Liver (tissue), 9 donors: ENCODE measurements around the gene MYO18A. TPM values are rescaled to one million over a fixed set of nuclear protein-coding genes. Genes with fewer than 3 reads are reported as not detected.

Experiments used
- DNase-seq: peaks from one replicate; pipeline ENCODE4 v3.0.0-alpha.2; 2017; ENCODE audit warnings: low spot score
- H3K27ac ChIP-seq, 2 donors: one replicate each; pipeline ENCODE4 v1.7.0; 2013; ENCODE audit warnings: inconsistent platforms in 2 of 2, low read length in 2 of 2, control low read depth in 1 of 2, low read depth in 1 of 2, mild to moderate bottlenecking in 1 of 2
- H3K27me3 ChIP-seq, 4 donors: one replicate each; pipeline versions ENCODE4 v1.6.1 to v1.7.0; 2013; ENCODE audit warnings: low read length in 3 of 4, inconsistent platforms in 1 of 4, mild to moderate bottlenecking in 1 of 4, moderate library complexity in 1 of 4; ENCODE audit not compliant: control insufficient read depth in 4 of 4, insufficient read depth in 4 of 4
- H3K36me3 ChIP-seq, 4 donors: one replicate each; pipeline versions ENCODE4 v1.6.1 to v1.7.0; 2013; ENCODE audit warnings: low read length in 3 of 4, mild to moderate bottlenecking in 3 of 4, low read depth in 1 of 4, moderate library complexity in 1 of 4; ENCODE audit not compliant: control insufficient read depth in 4 of 4, insufficient read depth in 3 of 4
- H3K4me1 ChIP-seq, 4 donors: one replicate each; pipeline versions ENCODE4 v1.6.1 to v1.7.0; 2013; ENCODE audit warnings: low read length in 3 of 4, mild to moderate bottlenecking in 3 of 4, moderate library complexity in 1 of 4; ENCODE audit not compliant: control insufficient read depth in 4 of 4, insufficient read depth in 4 of 4
- H3K4me3 ChIP-seq, 3 donors: one replicate each; pipeline versions ENCODE4 v1.6.1 to v1.7.0; 2013; ENCODE audit warnings: low read length in 3 of 3, control low read depth in 1 of 3, low read depth in 1 of 3, mild to moderate bottlenecking in 1 of 3
- H3K9ac ChIP-seq, 2 donors: one replicate each; pipeline ENCODE4 v1.7.0; 2013; ENCODE audit warnings: low read length in 2 of 2, mild to moderate bottlenecking in 2 of 2, moderate library complexity in 2 of 2, control low read depth in 1 of 2, low read depth in 1 of 2
- H3K9me3 ChIP-seq, 4 donors: one replicate each; pipeline versions ENCODE4 v1.6.1 to v1.7.0; 2013; ENCODE audit warnings: low read length in 3 of 4; ENCODE audit not compliant: control insufficient read depth in 4 of 4
- CTCF ChIP-seq: fragments of 150-350 bp; IDR thresholded peaks from 2 replicates; pipeline ENCODE4 v1.5.1; 2017; ENCODE audit warnings: improper control_type of control experiment, low read depth, low read length; ENCODE audit not compliant: missing input control
- FOXA2 ChIP-seq: IDR thresholded peaks from 2 replicates; pipeline ENCODE4 v1.6.1; 2016; ENCODE audit warnings: antibody characterized with exemption
- GABPA ChIP-seq, 2 donors: IDR thresholded peaks in 1 of 2; conservative IDR thresholded peaks in 1 of 2; 2 replicates each; pipeline ENCODE4 v1.6.1; 2016; ENCODE audit warnings: antibody characterized with exemption in 2 of 2, mild to moderate bottlenecking in 1 of 2, moderate library complexity in 1 of 2
- HNF4A ChIP-seq, 2 donors: conservative IDR thresholded peaks; 2 replicates each; pipeline ENCODE4 v1.6.1; 2016; ENCODE audit warnings: antibody characterized with exemption in 2 of 2, mild to moderate bottlenecking in 2 of 2
- HNF4G ChIP-seq: IDR thresholded peaks from 2 replicates; pipeline ENCODE4 v1.6.1; 2016; ENCODE audit warnings: antibody characterized with exemption
- JUND ChIP-seq, 2 donors: IDR thresholded peaks; 2 replicates each; pipeline ENCODE4 v1.6.1; 2016; ENCODE audit warnings: antibody characterized with exemption in 2 of 2
- MAX ChIP-seq: IDR thresholded peaks from 2 replicates; pipeline ENCODE4 v1.6.1; 2016; ENCODE audit warnings: antibody characterized with exemption
- NR2F2 ChIP-seq: IDR thresholded peaks from 2 replicates; pipeline ENCODE4 v1.6.1; 2016; ENCODE audit warnings: antibody characterized with exemption
- RAD21 ChIP-seq, 2 donors: IDR thresholded peaks; 2 replicates each; pipeline ENCODE4 v1.6.1; 2016; ENCODE audit warnings: antibody characterized with exemption in 2 of 2, mild to moderate bottlenecking in 2 of 2
- REST ChIP-seq: IDR thresholded peaks from 2 replicates; pipeline ENCODE4 v1.6.1; 2016; ENCODE audit warnings: antibody characterized with exemption, mild to moderate bottlenecking
- RXRA ChIP-seq, 2 donors: IDR thresholded peaks; 2 replicates each; pipeline ENCODE4 v1.6.1; 2017 to 2018; ENCODE audit warnings: antibody characterized with exemption in 2 of 2, mild to moderate bottlenecking in 1 of 2
- TAF1 ChIP-seq: conservative IDR thresholded peaks from 2 replicates; pipeline ENCODE4 v1.6.1; 2016; ENCODE audit warnings: antibody characterized with exemption, mild to moderate bottlenecking
- YY1 ChIP-seq: IDR thresholded peaks from 2 replicates; pipeline ENCODE4 v1.6.1; 2016; ENCODE audit warnings: antibody characterized with exemption, mild to moderate bottlenecking
- WGBS: extraction: QIAGEN DNeasy Blood & Tissue Kit; methylation state at CpG from one replicate; pipeline ENCODE4 v1.1.7; 2013; 5-methylcytosine and 5-hydroxymethylcytosine counted together
- polyA plus RNA-seq, 2 donors: library from polyadenylated mRNA; stranded (reverse) in 1 of 2; unstranded in 1 of 2; fragments of 200-250 nt in 1 of 2; fragments of >200 nt in 1 of 2; fragmentation: Nextera tagmentation in 1 of 2; extraction: Ambion mirVana in 1 of 2; gene quantifications; one replicate each; pipeline versions ENCODE4 v1.2.1 to v1.2.3, GENCODE V29; 2013 to 2015
- total RNA-seq, 2 donors: library from RNA; depleted of rRNA; stranded (reverse); fragments of >200 nt; gene quantifications; one replicate each; pipeline ENCODE4 v1.2.3, GENCODE V29; 2014
- donor health status: healthy.
- donor health status: healthy.
- donor health status: healthy.
- donor health status: healthy.
- donor health status: healthy.

Gene MYO18A
- total and polyA plus RNA-seq, 4 donors = 26.3 to 81.6 (median 37.3) TPM

GRCh38 chr17:29212094-29212631 lies 32.0 kb upstream of the MYO18A start:
- 100% methylated on average over 1 of the region's 1 CpG for WGBS
- H3K4me1 ChIP-seq = no peaks in the 10 kb centered on the region
- H3K9me3 ChIP-seq = no peaks in the 10 kb centered on the region
- no peak overlapping the region for H3K9ac ChIP-seq
- no peak for DNase-seq
- no peak overlapping the region for H3K27ac ChIP-seq
- H3K27me3 ChIP-seq = no peaks in the 10 kb centered on the region
- H3K36me3 ChIP-seq = no peaks in the 10 kb centered on the region
- H3K4me3 ChIP-seq = no peak overlapping the region
- TF ChIP-seq REST (no peak), CTCF (no peak), GABPA (IDR thresholded peaks at IDR 0.05 in 1 of 2, conservative IDR thresholded peaks at IDR 0.05 in 1 of 2) (no peak), YY1 (no peak), RAD21 (IDR thresholded peaks at IDR 0.05) (no peak), FOXA2 (no peak), NR2F2 (no peak), HNF4A (conservative IDR thresholded peaks at IDR 0.05) (no peak), RXRA (IDR thresholded peaks at IDR 0.05) (no peak)

- Histone ChIP-seq H3K27me3 (no peaks in the 10 kb centered on the region), H3K4me3 (no peak overlapping the region), H3K4me1 (no peaks in the 10 kb centered on the region), H3K9me3 (no peaks in the 10 kb centered on the region), H3K9ac (no peak overlapping the region), H3K36me3 (no peaks in the 10 kb centered on the region), H3K27ac (no peak overlapping the region)
- no peak for DNase-seq
- no peak for TF ChIP-seq NR2F2
- TF ChIP-seq FOXA2 = no peak
- TF ChIP-seq MAX = no peak
- no peak for TF ChIP-seq YY1
- TF ChIP-seq TAF1 = no peak
- no peak for TF ChIP-seq REST
- no peak for TF ChIP-seq HNF4G
- TF ChIP-seq JUND (IDR thresholded peaks at IDR 0.05) = no peak
- 80% methylated on average over 2 of the region's 2 CpGs for WGBS
Measured at GRCh38 chr17:29210879-29211278, 30.7 kb upstream of the MYO18A start.
